GM12892 (cell line): ENCODE results near the gene GREB1.

Experiments
- POLR2A ChIP-seq: IDR thresholded peaks from 2 replicates; pipeline ENCODE4 v1.6.1; 2011; ENCODE audit warnings: low read depth, low read length, control low read depth
- POLR2AphosphoS5 ChIP-seq: IDR thresholded peaks from 2 replicates; pipeline ENCODE4 v1.6.1; 2011; ENCODE audit warnings: low read depth, low read length, control low read depth

- TF ChIP-seq POLR2AphosphoS5 (no peak), POLR2A (no peak)
Measured at GRCh38 chr2:11635141-11635540, 101.3 kb downstream of the GREB1 start.
